Liver (tissue), 3 donors: ENCODE data around the gene GLDN.

Source experiments
- GABPA ChIP-seq, 2 donors: IDR thresholded peaks in 1 of 2; conservative IDR thresholded peaks in 1 of 2; 2 replicates each; pipeline ENCODE4 v1.6.1; 2016; ENCODE audit warnings: antibody characterized with exemption in 2 of 2, mild to moderate bottlenecking in 1 of 2, moderate library complexity in 1 of 2
- RAD21 ChIP-seq, 2 donors: IDR thresholded peaks; 2 replicates each; pipeline ENCODE4 v1.6.1; 2016; ENCODE audit warnings: antibody characterized with exemption in 2 of 2, mild to moderate bottlenecking in 2 of 2
- TF ChIP-seq, protein P1 (sequence below): IDR thresholded peaks from 2 replicates; pipeline ENCODE4 v1.6.1; 2016; ENCODE audit warnings: antibody characterized with exemption, mild to moderate bottlenecking
- TF ChIP-seq, protein P2 (sequence below): fragments of 150-350 bp; IDR thresholded peaks from 2 replicates; pipeline ENCODE4 v1.5.1; 2017; ENCODE audit warnings: improper control_type of control experiment, low read depth, low read length; ENCODE audit not compliant: missing input control
- donor health status: healthy.
- donor health status: healthy.

GRCh38 chr15:51315726-51316125 lies 25.7 kb upstream of the GLDN start:
- TF ChIP-seq, protein P1, sequence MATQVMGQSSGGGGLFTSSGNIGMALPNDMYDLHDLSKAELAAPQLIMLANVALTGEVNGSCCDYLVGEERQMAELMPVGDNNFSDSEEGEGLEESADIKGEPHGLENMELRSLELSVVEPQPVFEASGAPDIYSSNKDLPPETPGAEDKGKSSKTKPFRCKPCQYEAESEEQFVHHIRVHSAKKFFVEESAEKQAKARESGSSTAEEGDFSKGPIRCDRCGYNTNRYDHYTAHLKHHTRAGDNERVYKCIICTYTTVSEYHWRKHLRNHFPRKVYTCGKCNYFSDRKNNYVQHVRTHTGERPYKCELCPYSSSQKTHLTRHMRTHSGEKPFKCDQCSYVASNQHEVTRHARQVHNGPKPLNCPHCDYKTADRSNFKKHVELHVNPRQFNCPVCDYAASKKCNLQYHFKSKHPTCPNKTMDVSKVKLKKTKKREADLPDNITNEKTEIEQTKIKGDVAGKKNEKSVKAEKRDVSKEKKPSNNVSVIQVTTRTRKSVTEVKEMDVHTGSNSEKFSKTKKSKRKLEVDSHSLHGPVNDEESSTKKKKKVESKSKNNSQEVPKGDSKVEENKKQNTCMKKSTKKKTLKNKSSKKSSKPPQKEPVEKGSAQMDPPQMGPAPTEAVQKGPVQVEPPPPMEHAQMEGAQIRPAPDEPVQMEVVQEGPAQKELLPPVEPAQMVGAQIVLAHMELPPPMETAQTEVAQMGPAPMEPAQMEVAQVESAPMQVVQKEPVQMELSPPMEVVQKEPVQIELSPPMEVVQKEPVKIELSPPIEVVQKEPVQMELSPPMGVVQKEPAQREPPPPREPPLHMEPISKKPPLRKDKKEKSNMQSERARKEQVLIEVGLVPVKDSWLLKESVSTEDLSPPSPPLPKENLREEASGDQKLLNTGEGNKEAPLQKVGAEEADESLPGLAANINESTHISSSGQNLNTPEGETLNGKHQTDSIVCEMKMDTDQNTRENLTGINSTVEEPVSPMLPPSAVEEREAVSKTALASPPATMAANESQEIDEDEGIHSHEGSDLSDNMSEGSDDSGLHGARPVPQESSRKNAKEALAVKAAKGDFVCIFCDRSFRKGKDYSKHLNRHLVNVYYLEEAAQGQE = no peak
- TF ChIP-seq GABPA (IDR thresholded peaks at IDR 0.05 in 1 of 2, conservative IDR thresholded peaks at IDR 0.05 in 1 of 2) (no peak), RAD21 (IDR thresholded peaks at IDR 0.05) (no peak)
- TF ChIP-seq, protein P2, sequence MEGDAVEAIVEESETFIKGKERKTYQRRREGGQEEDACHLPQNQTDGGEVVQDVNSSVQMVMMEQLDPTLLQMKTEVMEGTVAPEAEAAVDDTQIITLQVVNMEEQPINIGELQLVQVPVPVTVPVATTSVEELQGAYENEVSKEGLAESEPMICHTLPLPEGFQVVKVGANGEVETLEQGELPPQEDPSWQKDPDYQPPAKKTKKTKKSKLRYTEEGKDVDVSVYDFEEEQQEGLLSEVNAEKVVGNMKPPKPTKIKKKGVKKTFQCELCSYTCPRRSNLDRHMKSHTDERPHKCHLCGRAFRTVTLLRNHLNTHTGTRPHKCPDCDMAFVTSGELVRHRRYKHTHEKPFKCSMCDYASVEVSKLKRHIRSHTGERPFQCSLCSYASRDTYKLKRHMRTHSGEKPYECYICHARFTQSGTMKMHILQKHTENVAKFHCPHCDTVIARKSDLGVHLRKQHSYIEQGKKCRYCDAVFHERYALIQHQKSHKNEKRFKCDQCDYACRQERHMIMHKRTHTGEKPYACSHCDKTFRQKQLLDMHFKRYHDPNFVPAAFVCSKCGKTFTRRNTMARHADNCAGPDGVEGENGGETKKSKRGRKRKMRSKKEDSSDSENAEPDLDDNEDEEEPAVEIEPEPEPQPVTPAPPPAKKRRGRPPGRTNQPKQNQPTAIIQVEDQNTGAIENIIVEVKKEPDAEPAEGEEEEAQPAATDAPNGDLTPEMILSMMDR = no peak
